HG02678 (cell line): ENCODE data around the gene IFNAR1.

Experiments used
- ATAC-seq: cut with Tn5 transposase; IDR thresholded peaks from one replicate; pipeline ENCODE4 v1.9.1; 2021; ENCODE audit warnings: mild to moderate bottlenecking, moderate library complexity; ENCODE audit not compliant: unreplicated experiment

The IFNAR1 gene

DNA sequence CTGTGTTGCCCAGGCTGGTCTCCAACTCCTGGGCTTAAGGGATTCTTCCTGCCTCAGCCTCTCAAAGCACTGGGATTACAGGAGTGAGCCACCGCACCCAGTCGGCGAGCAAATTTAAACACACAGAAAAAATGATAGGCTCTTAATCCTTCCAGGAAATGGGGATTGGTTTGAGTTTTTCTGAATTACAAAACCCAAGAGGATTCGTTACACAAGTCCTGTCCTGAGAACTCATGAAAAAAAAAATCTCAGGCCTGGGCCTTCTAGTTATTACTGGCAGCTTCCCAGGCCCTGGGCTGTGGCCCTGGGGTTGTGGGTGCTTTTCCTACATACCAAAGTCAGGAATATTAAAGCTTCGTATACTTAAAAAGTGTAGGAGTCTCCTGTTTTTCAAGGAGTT, 72.2 kb downstream of the IFNAR1 start:
- no peak for ATAC-seq

DNA sequence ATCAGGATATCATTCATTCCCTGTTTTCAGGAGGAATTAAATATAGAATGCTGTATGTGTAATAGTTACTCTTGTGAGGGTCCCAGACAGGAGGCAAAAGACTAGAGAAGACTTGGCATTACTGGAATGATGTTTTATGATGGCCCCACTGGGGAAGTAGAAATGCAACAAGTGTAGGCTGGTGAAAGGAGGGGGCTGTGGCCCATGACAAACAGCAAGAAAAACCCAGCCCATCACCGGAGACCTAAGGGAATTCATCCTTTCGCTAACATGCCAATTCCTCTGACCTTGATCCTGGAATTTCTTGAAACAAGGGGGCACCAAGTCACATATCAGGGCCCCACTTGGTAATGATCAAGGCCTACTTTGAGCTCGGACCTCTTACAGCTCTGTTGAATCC, 72.9 kb downstream of the IFNAR1 start:
- ATAC-seq: no peak

DNA sequence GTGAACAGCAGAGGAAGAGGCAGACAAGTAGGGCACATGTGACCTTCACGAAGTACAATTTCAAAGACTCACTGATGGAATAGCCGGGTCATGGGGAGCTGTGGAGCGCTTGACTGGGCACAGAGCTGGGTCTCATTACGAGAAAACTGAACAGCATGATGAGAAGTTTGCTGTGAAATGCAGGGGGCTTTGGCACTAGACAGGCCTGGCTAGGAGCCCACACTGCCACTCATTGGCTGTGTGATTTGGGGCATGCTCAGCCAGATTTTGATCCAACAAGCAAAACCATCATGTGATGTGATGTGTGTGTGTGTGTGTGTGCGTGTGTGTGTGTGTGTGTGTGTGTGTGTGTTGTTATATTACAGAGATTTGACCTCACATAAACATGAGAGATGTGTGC, 73.6 kb downstream of the IFNAR1 start:
- ATAC-seq: no peak

DNA sequence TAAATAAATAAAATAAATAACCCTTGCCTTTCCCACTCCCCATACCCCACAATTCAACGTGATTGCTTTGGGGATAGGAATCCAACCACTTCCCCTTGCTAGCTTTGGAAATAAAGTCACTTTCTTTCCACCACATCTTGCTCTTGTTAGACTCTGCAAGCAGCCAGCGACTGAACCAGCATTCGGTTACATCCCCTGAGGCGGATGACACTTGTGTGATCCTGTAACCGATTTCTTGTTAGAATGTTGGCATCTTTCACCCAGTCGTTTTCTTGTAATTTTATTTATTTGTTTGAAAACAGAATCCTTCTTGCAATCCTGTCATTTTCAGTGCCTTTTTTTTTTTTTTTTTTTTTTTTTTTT, 76.8 kb downstream of the IFNAR1 start:
- ATAC-seq: no peak

DNA sequence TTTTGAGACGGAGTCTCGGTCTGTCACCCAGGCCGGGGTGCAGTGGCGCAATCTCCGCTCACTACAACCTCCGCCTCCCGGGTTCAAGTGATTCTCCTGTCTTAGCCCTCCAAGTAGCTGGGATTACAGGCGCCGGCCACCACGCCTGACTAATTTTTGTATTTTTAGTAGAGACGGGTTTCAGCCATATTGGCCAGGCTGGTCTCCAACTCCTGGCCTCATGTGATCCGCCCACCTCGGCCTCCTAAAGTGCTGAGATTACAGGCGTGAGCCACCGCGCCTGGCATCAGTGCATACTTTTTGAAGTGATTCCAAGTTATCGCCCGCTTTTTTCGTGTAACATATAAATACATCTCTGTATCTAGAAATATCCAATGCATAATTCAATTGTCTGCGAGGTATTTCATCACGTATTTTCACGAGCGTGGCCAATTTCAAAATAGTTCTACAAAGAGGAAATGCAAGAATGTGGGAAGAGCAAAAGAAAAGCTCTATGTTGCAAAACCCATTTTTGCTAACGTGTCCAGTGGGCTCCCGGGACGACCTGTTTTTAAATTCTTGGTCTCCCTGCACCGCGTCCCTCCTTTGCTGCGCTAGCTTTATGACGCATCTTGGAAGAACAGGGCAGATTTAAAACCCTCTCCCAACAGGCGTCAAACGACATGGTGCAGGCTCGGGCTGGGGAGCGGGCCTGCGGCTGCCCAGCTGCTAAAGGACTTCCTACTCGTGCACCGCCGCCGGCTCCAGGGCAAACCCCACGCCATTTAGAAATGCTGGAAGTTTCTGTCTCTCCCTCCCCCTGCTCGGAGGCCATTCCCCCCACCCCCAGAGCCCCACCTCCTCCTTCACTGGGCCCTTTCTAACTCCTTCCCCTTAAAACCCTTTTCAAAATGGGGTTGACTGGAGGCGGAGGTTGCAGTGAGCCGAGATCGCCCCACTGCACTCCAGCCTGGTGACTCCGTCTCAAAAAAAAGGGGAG, 77.5 kb downstream of the IFNAR1 start:
- ATAC-seq: no peak

DNA sequence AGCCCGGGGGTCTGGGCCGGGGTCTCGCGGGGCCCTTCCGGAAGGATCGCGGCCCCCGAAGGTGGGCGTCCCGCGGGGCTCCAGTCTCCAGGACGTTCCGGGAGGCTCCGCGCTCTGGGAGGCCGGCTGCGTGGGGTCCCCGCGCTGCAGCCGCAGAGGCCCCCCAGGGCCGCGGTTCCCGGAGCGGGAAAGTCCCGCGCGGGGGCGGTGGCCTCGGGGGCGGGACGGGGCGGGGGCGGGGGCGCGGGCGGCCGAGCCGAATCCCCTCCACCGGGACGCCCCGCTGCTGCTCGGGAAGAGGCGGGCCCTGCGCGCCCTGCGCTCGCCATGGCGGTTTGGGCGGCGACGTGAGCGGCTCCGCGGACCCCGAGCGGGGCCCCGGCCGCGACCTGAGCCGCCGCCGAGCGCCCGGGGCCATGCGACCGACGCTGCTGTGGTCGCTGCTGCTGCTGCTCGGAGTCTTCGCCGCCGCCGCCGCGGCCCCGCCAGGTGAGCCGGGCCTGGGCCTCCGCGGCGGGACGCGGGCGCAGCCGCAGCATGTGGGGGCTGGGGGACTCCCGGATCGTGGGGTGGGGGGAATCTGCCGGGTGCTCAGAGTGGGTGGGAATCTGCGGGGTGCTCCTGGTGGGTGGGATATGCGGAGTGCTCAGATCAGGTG, 78.5 kb downstream of the IFNAR1 start, which contains the start of gene IFNGR2:
TSS of gene IFNGR2 (plus strand) at position 286 of the 658 bp plus-strand sequence. CDS start at position 417, 131 bp downstream.
- peak; percentile 37 for ATAC-seq

DNA sequence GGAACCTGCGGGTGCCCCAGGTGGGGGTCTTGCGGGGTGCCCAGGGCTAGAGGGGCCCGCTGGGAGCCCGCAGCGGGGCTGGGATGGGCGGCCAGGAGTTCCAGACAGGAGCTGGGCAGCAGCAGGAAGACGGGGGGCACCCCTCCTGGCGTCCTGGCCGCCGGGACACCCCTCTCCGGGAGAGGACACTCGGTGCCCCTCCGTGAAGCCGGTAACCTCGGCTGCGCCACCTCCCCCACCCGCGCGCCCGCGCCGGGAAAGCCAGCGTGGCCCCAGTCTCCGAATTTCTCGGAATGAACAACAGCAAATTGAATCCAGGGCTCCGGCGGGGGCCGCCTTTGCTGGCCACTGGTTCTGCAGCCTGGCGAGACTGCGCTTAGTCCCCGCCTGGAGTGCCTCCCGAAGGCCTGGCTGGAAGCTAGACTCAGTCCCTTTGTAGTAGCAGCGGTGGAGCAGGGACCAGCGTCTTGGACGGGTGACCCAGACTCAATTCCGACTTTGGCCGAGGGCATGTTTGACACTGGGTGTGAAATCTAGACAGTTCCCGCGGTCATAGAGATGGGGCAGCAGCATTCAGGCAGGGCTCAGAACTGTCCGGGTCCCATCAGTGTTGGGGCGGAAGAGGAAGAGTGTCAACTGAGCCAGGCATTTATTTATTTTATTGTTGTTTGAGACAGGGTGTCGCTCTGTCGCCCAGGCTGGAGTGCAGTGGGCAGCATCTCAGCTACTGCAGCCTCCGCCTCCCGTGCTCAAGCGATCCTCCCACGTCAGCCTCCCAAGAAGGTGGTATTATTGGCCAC, 79.2 kb downstream of the IFNAR1 start:
- peak; percentile 34 for ATAC-seq

DNA sequence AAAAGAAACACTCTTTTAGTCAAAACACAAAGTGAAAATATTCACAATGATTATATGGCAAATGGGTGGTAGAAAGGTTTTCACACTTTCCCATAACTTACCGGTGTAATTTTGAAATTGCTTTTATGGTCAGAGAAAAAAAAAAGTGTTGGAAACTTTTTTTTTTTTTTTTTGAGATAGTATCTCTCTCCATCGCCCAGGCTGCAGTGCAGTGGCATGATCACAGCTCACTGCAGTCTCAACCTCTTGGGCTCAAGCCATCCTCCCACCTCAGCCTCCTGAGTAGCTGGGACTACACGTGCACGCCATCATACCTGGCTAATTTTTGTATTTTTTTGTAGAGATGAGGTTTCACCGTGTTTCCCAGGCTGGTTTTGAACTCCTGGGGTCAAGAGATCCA, 81.7 kb downstream of the IFNAR1 start:
- ATAC-seq: no peak
